Esophagus muscularis mucosa (tissue), 3 donors: ENCODE results near the gene CCDC146.

Experiments used
- POLR2A ChIP-seq: fragments of 450-650 bp; IDR thresholded peaks from one replicate; pipeline ENCODE4 v1.6.1; 2017; ENCODE audit warnings: antibody characterized with exemption, moderate library complexity, mild to moderate bottlenecking, low read depth
- TF ChIP-seq, protein P1 (sequence below), 3 experiments: fragments of 200-600 bp in 2 of 3; fragments of 450-650 bp in 1 of 3; sonication (generic) in 2 of 3; IDR thresholded peaks; one replicate each; pipeline ENCODE4 v1.5.1; 2017 to 2019; ENCODE audit warnings: antibody characterized with exemption in 3 of 3, mild to moderate bottlenecking in 2 of 3, moderate library complexity in 1 of 3

DNA sequence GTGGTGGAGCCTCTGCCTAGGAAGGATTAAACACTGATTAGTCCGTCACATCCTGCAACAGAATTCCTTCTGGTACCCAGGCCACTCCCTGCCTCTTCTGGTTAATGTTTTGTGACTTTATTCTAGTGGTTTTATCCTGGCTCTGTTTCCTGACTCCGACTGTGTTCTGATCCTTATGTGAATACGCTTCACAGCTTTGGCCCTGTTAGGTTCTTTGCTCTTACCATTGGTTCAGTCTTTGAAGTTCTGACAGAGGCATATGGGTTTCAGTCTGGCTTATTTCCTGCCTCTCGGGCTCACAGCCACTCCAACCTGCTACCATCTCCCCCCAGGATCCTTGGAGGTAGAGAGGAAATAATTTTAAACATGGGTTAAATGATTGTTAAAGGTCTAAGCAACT is 100.4 kb downstream of the CCDC146 start:
- no peak for TF ChIP-seq POLR2A
- TF ChIP-seq, protein P1, sequence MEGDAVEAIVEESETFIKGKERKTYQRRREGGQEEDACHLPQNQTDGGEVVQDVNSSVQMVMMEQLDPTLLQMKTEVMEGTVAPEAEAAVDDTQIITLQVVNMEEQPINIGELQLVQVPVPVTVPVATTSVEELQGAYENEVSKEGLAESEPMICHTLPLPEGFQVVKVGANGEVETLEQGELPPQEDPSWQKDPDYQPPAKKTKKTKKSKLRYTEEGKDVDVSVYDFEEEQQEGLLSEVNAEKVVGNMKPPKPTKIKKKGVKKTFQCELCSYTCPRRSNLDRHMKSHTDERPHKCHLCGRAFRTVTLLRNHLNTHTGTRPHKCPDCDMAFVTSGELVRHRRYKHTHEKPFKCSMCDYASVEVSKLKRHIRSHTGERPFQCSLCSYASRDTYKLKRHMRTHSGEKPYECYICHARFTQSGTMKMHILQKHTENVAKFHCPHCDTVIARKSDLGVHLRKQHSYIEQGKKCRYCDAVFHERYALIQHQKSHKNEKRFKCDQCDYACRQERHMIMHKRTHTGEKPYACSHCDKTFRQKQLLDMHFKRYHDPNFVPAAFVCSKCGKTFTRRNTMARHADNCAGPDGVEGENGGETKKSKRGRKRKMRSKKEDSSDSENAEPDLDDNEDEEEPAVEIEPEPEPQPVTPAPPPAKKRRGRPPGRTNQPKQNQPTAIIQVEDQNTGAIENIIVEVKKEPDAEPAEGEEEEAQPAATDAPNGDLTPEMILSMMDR (IDR thresholded peaks at IDR 0.05) = no peak
